Measurements from ENCODE around the gene PPP1CB.
"Not testable (repeated sequence)": the region's sequence is repeated elsewhere in the genome, so short reads cannot be mapped to it uniquely, and the experiment has no call there.

Gene PPP1CB

GRCh38 chr2:28778392-28778791, 26.8 kb downstream of the PPP1CB start:
- no peak overlapping the region for H3K4me3 ChIP-seq (ENCODE audit: low read length)
- no peak for TF ChIP-seq ZNF274 (IDR thresholded peaks at IDR 0.05; ENCODE audit: low read depth, low read length)

GRCh38 chr2:28779001-28779400, 27.4 kb downstream of the PPP1CB start:
- TF ChIP-seq ZNF274 (IDR thresholded peaks at IDR 0.05; ENCODE audit: low read depth, low read length), result no peak
- H3K4me3 ChIP-seq (ENCODE audit: low read length), result no peak overlapping the region

- H3K4me3 ChIP-seq (ENCODE audit: low read length), result no peak overlapping the region
- TF ChIP-seq ZNF274 (IDR thresholded peaks at IDR 0.05; ENCODE audit: low read depth, low read length), result no peak
Observed at GRCh38 chr2:28780496-28780895, 28.9 kb downstream of the PPP1CB start.

DNA sequence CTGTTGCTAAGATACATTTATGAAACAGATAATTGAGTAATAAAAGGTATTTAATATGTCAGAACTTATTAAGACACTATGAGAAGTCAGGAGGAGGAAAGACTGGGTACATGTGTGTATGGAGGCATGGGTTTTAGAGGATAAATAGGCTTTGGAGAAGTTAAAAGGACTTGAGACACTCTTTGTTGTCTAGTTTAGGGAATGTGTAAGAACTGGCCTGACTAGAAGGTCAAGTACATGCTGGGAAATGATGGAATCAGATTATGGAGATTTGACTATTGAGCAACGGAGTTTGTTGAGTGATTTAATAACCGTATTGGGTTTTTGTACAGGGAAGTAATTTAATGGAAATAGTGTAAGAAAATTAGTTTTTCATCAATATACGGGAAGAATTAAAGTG, 30.8 kb downstream of the PPP1CB start:
- TF ChIP-seq ZNF274 (IDR thresholded peaks at IDR 0.05; ENCODE audit: low read depth, low read length), result no peak
- H3K4me3 ChIP-seq (ENCODE audit: low read length), result no peak overlapping the region

DNA sequence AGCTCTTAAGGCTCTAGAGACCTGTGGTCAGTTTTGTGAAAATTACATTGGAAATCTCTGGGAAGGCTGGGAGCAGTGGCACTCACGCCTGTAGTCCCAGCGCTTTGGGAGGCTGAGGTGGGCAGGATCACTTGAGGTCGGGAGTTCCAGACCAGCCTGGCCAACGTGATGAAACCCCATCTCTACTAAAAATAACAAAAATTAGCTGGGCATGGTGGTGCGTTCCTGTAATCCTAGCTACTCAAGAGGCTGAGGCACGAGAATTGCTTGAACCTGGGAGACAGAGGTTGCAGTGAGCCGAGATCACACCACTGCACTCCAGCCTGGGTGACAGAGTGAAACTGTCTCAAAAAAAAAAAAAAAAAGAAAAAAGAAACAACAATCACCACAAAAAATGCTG, 32.9 kb downstream of the PPP1CB start:
- not testable (repeated sequence) for H3K4me3 ChIP-seq (ENCODE audit: low read length)

DNA sequence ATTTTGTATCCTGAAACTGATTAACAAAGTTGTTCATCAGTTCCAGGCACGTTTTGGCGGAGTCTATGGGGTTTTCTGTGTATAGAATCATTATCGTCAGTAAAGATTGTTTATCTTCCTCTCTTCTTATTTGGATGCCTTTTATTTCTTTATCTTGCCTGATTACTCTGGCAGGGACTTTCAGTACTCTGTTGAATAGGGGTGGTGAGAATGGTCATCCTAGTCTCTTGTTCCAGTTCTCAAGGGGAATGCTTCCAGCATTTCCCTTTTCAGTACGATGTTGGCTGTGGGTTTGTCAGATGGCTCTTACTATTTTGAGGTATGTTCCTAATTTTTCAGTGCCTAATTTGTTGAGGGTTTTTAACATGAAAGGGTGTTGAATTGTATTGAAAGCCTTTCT, 45.0 kb downstream of the PPP1CB start:
- no peak overlapping the region for H3K4me3 ChIP-seq (ENCODE audit: low read length)
- TF ChIP-seq ZNF274 (IDR thresholded peaks at IDR 0.05; ENCODE audit: low read depth, low read length), result no peak

- TF ChIP-seq ZNF274 (IDR thresholded peaks at IDR 0.05; ENCODE audit: low read depth, low read length), result no peak
- H3K4me3 ChIP-seq (ENCODE audit: low read length), result no peak overlapping the region
Observed at GRCh38 chr2:28801726-28802125, 50.1 kb downstream of the PPP1CB start.

DNA sequence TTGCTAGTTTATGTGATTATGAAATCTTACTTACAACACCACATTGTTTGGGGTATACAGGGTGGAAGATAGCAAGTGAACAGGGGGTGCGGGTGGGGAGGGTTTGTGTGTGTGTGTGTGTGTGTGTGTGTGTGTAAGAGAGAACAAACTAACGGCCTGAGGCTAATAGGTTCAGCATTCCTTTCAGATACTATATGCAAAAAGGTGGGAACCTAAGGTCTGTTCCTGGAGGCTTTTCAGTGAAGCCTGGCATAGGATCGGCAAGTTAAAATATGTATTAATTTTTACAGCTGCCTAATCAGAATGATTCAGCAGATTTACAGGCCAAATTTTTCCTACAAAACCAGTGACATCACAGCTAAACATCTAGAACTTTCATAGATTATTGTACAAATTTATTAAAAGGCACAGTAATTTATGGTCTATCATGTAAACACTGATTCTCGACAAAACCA, 51.4 kb downstream of the PPP1CB start:
- H3K4me3 ChIP-seq (ENCODE audit: low read length), result no peak overlapping the region
- no peak for TF ChIP-seq ZNF274 (IDR thresholded peaks at IDR 0.05; ENCODE audit: low read depth, low read length)

GRCh38 chr2:28809927-28810326, 58.3 kb downstream of the PPP1CB start:
- H3K4me3 ChIP-seq (ENCODE audit: low read length), result peak overlapping the region; percentile 42; the same call in 1 of the 2 replicates
- no peak for TF ChIP-seq ZNF274 (IDR thresholded peaks at IDR 0.05; ENCODE audit: low read depth, low read length)

DNA sequence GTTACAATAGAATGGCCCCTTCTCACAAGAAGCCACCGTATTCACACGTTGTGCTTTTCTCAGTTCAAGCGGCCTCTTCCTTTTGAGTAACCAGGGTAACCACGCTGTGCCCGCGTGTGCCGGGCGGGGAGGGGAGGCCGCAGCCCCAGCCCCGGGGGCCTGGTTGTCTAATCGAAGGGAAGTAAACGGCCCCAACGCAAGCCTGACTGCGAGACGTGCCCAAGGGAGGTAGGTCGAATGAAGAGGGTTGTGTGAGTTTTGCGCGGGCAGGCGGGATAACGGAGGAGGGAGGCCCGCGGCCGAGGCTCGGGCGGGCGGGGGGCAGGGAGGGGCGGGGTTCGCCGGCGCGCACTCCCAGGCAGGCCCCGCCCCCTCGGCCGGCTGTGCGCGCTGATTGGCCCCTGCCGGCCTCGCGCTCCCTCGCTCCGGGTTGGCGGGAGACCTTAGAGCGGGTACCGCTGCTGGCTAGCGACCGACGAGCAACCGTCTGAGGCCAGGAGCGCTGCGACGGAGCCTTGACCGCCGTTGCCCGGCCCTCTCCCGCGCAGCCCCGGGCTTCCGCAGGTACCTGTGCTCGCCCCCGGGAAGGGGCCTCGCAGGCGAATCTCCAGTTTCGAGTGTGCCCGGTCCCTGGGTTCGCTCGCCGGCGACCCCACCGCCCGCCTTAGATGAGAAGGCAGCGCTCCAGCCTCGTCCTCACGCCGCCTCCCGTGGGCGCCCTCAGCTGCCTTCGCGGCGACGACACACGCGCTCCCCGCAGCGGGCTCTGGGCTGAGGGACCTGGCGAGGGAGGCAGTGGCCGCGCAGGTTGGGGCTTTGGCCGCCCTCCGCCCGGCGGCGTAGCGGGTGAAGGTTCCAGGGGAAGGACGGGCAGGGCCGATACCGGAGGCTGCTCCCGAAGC, 59.0 kb downstream of the PPP1CB start, which contains the start of gene SPDYA:
Gene SPDYA (plus strand): TSS at position 451 of the 902 bp plus-strand sequence. CDS start 5,181 bp downstream, outside the sequence.
- peak within 1 kb of the TSS; percentile 51; the same call in 1 of the 2 replicates for H3K4me3 ChIP-seq (ENCODE audit: low read length)
- TF ChIP-seq ZNF274 (IDR thresholded peaks at IDR 0.05; ENCODE audit: low read depth, low read length), result no peak

GRCh38 chr2:28818053-28818452, 66.4 kb downstream of the PPP1CB start:
- TF ChIP-seq ZNF274 (IDR thresholded peaks at IDR 0.05; ENCODE audit: low read depth, low read length), result no peak
- no peak overlapping the region for H3K4me3 ChIP-seq (ENCODE audit: low read length)

GRCh38 chr2:28821295-28821958, 69.8 kb downstream of the PPP1CB start:
- TF ChIP-seq ZNF274 (IDR thresholded peaks at IDR 0.05; ENCODE audit: low read depth, low read length), result no peak
- no peak overlapping the region for H3K4me3 ChIP-seq (ENCODE audit: low read length)

GRCh38 chr2:28822036-28822435, 70.4 kb downstream of the PPP1CB start:
- no peak overlapping the region for H3K4me3 ChIP-seq (ENCODE audit: low read length)
- TF ChIP-seq ZNF274 (IDR thresholded peaks at IDR 0.05; ENCODE audit: low read depth, low read length), result no peak

- no peak for TF ChIP-seq ZNF274 (IDR thresholded peaks at IDR 0.05; ENCODE audit: low read depth, low read length)
- no peak overlapping the region for H3K4me3 ChIP-seq (ENCODE audit: low read length)
Observed at GRCh38 chr2:28824207-28824606, 72.6 kb downstream of the PPP1CB start.

- no peak for TF ChIP-seq ZNF274 (IDR thresholded peaks at IDR 0.05; ENCODE audit: low read depth, low read length)
- no peak overlapping the region for H3K4me3 ChIP-seq (ENCODE audit: low read length)
Observed at GRCh38 chr2:28824870-28825269, 73.2 kb downstream of the PPP1CB start.

All from GM08714 (cell line).